HepG2 (cell line): Measurements from ENCODE around the gene MYO7B.

ENCODE experiments used
- CBFB ChIP-seq: sonication (generic); formaldehyde crosslinking; IDR thresholded peaks from 2 replicates; pipeline ENCODE4 v1.4.0; 2020; ENCODE audit warnings: missing genetic modification reagents
- CTCF ChIP-seq: sonication (generic); formaldehyde crosslinking; IDR thresholded peaks from 2 replicates; pipeline ENCODE4 v1.5.0; 2020; ENCODE audit warnings: mild to moderate bottlenecking, missing genetic modification reagents, moderate library complexity
- EP300 ChIP-seq, 3 experiments: sonication (generic) in 1 of 3; formaldehyde crosslinking in 1 of 3; IDR thresholded peaks; 2 replicates each; pipeline versions ENCODE4 v1.5.1 to v1.6.1; 2011 to 2020; ENCODE audit warnings: low read depth in 2 of 3, low read length in 2 of 3, borderline replicate concordance in 1 of 3, improper control_type of control experiment in 1 of 3, mild to moderate bottlenecking in 1 of 3, missing genetic modification reagents in 1 of 3, moderate library complexity in 1 of 3
- POLR2AphosphoS5 ChIP-seq: IDR thresholded peaks from 2 replicates; pipeline ENCODE4 v1.6.1; 2012; ENCODE audit warnings: low read depth, low read length

- TF ChIP-seq CBFB (no peak), POLR2AphosphoS5 (no peak), CTCF (CRISPR knock-in tag) (no peak), EP300 (IDR thresholded peaks at IDR 0.05; ENCODE audit: low read depth in 2 of 2, low read length in 2 of 2) (no peak), EP300 (CRISPR knock-in tag; IDR thresholded peaks at IDR 0.05; ENCODE audit: borderline replicate concordance) (no peak)
Observed at GRCh38 chr2:127625572-127625951, 90.1 kb downstream of the MYO7B start.
